Memory B cell (primary cell): Measurements from ENCODE around the gene VWA5B1.

Experiments used
- ATAC-seq: fragments of 150-1000 bp; cut with Tn5 transposase; 2 replicates; pipeline ENCODE4 v1.10.0; 2021; ENCODE audit warnings: low read depth, mild to moderate bottlenecking, moderate library complexity
- DNase-seq, 2 donors: peaks; one replicate each; pipeline ENCODE4 v3.0.0; 2022; ENCODE audit warnings: low spot score in 2 of 2
- H3K27ac Mint-ChIP-seq: one replicate; pipeline ENCODE4 v1.8.0; 2022; ENCODE audit warnings: mild to moderate bottlenecking, moderate library complexity, mixed read lengths
- H3K27me3 Mint-ChIP-seq: one replicate; pipeline ENCODE4 v1.8.0; 2022; ENCODE audit warnings: mixed read lengths
- H3K36me3 Mint-ChIP-seq: one replicate; pipeline ENCODE4 v1.8.0; 2022; ENCODE audit warnings: mild to moderate bottlenecking, mixed read lengths
- H3K4me1 Mint-ChIP-seq: one replicate; pipeline ENCODE4 v1.8.0; 2022; ENCODE audit warnings: mixed read lengths
- H3K4me3 Mint-ChIP-seq: one replicate; pipeline ENCODE4 v1.8.0; 2022; ENCODE audit warnings: mild to moderate bottlenecking, moderate library complexity, mixed read lengths
- H3K9me3 Mint-ChIP-seq: one replicate; pipeline ENCODE4 v1.8.0; 2022; ENCODE audit warnings: mixed read lengths

VWA5B1 gene

GRCh38 chr1:20354610-20355009 is 63.9 kb downstream of the VWA5B1 start:
- ATAC-seq (no peak), DNase-seq (no peak)
- Mint-ChIP-seq H3K27ac (no peak overlapping the region), H3K4me3 (no peak overlapping the region), H3K9me3 (no peaks in the 10 kb centered on the region), H3K4me1 (peaks cover 12% of the 10 kb centered on the region), H3K27me3 (peaks cover 24% of the 10 kb centered on the region), H3K36me3 (no peaks in the 10 kb centered on the region)

- peaks cover 24% of the 10 kb centered on the region for H3K27me3 Mint-ChIP-seq
- ATAC-seq (no peak), DNase-seq (no peak)
- no peaks in the 10 kb centered on the region for H3K9me3 Mint-ChIP-seq
- peaks cover 17% of the 10 kb centered on the region for H3K4me1 Mint-ChIP-seq
- no peaks in the 10 kb centered on the region for H3K36me3 Mint-ChIP-seq
- no peak overlapping the region for H3K27ac Mint-ChIP-seq
- H3K4me3 Mint-ChIP-seq = no peak overlapping the region
Measured at GRCh38 chr1:20355101-20355827, 64.6 kb downstream of the VWA5B1 start.

- Mint-ChIP-seq H3K4me3 (no peak overlapping the region), H3K27ac (no peak overlapping the region), H3K36me3 (no peaks in the 10 kb centered on the region), H3K9me3 (no peaks in the 10 kb centered on the region), H3K4me1 (peaks cover 17% of the 10 kb centered on the region), H3K27me3 (peaks cover 21% of the 10 kb centered on the region)
- ATAC-seq = no peak
- DNase-seq = no peak
Measured at GRCh38 chr1:20355828-20356735, 65.4 kb downstream of the VWA5B1 start.

GRCh38 chr1:20356850-20357459 is 66.3 kb downstream of the VWA5B1 start:
- H3K4me1 Mint-ChIP-seq = peaks cover 19% of the 10 kb centered on the region
- no peaks in the 10 kb centered on the region for H3K36me3 Mint-ChIP-seq
- no peaks in the 10 kb centered on the region for H3K9me3 Mint-ChIP-seq
- no peak for DNase-seq
- no peak overlapping the region for H3K27ac Mint-ChIP-seq
- no peak overlapping the region for H3K4me3 Mint-ChIP-seq
- no peak for ATAC-seq
- H3K27me3 Mint-ChIP-seq = peaks cover 25% of the 10 kb centered on the region

- DNase-seq = no peak
- H3K4me1 Mint-ChIP-seq = peaks cover 19% of the 10 kb centered on the region
- H3K4me3 Mint-ChIP-seq = no peak overlapping the region
- ATAC-seq = no peak
- H3K9me3 Mint-ChIP-seq = no peaks in the 10 kb centered on the region
- H3K27me3 Mint-ChIP-seq = peaks cover 28% of the 10 kb centered on the region
- H3K27ac Mint-ChIP-seq = no peak overlapping the region
- no peaks in the 10 kb centered on the region for H3K36me3 Mint-ChIP-seq
Measured at GRCh38 chr1:20357796-20358195, 67.1 kb downstream of the VWA5B1 start.

GRCh38 chr1:20358761-20359263 is 68.1 kb downstream of the VWA5B1 start:
- Mint-ChIP-seq H3K4me1 (peaks cover 16% of the 10 kb centered on the region), H3K27me3 (peaks cover 25% of the 10 kb centered on the region), H3K36me3 (no peaks in the 10 kb centered on the region), H3K27ac (no peak overlapping the region), H3K4me3 (no peak overlapping the region), H3K9me3 (no peaks in the 10 kb centered on the region)
- ATAC-seq = no peak
- DNase-seq = no peak

- peak in 1 of 2 donors; percentile 31 for DNase-seq
- peak; percentile 90 for ATAC-seq
- peaks cover 28% of the 10 kb centered on the region for H3K27me3 Mint-ChIP-seq
- H3K4me1 Mint-ChIP-seq = peaks cover 16% of the 10 kb centered on the region
- H3K27ac Mint-ChIP-seq = no peak overlapping the region
- H3K36me3 Mint-ChIP-seq = no peaks in the 10 kb centered on the region
- no peaks in the 10 kb centered on the region for H3K9me3 Mint-ChIP-seq
- peak overlapping the region; percentile 54 for H3K4me3 Mint-ChIP-seq
Measured at GRCh38 chr1:20359451-20360330, 69.0 kb downstream of the VWA5B1 start.

GRCh38 chr1:20361401-20361800 is 70.7 kb downstream of the VWA5B1 start:
- ATAC-seq = no peak
- Mint-ChIP-seq H3K9me3 (no peaks in the 10 kb centered on the region), H3K4me3 (no peak overlapping the region), H3K36me3 (no peaks in the 10 kb centered on the region), H3K4me1 (peaks cover 16% of the 10 kb centered on the region), H3K27ac (no peak overlapping the region), H3K27me3 (peaks cover 28% of the 10 kb centered on the region)
- no peak for DNase-seq

GRCh38 chr1:20361805-20362381 is 71.2 kb downstream of the VWA5B1 start:
- H3K9me3 Mint-ChIP-seq = no peaks in the 10 kb centered on the region
- H3K36me3 Mint-ChIP-seq = no peaks in the 10 kb centered on the region
- no peak overlapping the region for H3K4me3 Mint-ChIP-seq
- peaks cover 30% of the 10 kb centered on the region for H3K27me3 Mint-ChIP-seq
- DNase-seq (peak in 1 of 2 donors; percentile 52), ATAC-seq (no peak)
- peaks cover 16% of the 10 kb centered on the region for H3K4me1 Mint-ChIP-seq
- no peak overlapping the region for H3K27ac Mint-ChIP-seq

GRCh38 chr1:20362856-20363255 is 72.2 kb downstream of the VWA5B1 start:
- DNase-seq (no peak), ATAC-seq (no peak)
- no peaks in the 10 kb centered on the region for H3K9me3 Mint-ChIP-seq
- peaks cover 24% of the 10 kb centered on the region for H3K4me1 Mint-ChIP-seq
- no peak overlapping the region for H3K27ac Mint-ChIP-seq
- H3K36me3 Mint-ChIP-seq = no peaks in the 10 kb centered on the region
- peaks cover 38% of the 10 kb centered on the region for H3K27me3 Mint-ChIP-seq
- no peak overlapping the region for H3K4me3 Mint-ChIP-seq

- no peak for DNase-seq
- peaks cover 10% of the 10 kb centered on the region for H3K4me1 Mint-ChIP-seq
- no peaks in the 10 kb centered on the region for H3K36me3 Mint-ChIP-seq
- H3K4me3 Mint-ChIP-seq = no peak overlapping the region
- H3K27me3 Mint-ChIP-seq = peaks cover 34% of the 10 kb centered on the region
- H3K9me3 Mint-ChIP-seq = no peaks in the 10 kb centered on the region
- H3K27ac Mint-ChIP-seq = no peak overlapping the region
- ATAC-seq = no peak
Measured at GRCh38 chr1:20365421-20366055, 74.9 kb downstream of the VWA5B1 start.

- peaks cover 34% of the 10 kb centered on the region for H3K27me3 Mint-ChIP-seq
- no peaks in the 10 kb centered on the region for H3K9me3 Mint-ChIP-seq
- ATAC-seq (no peak), DNase-seq (no peak)
- H3K36me3 Mint-ChIP-seq = no peaks in the 10 kb centered on the region
- H3K27ac Mint-ChIP-seq = no peak overlapping the region
- no peak overlapping the region for H3K4me3 Mint-ChIP-seq
- peaks cover 10% of the 10 kb centered on the region for H3K4me1 Mint-ChIP-seq
Measured at GRCh38 chr1:20366056-20366462, 75.4 kb downstream of the VWA5B1 start.
